Measurements from ENCODE around the gene DGAT2L6.

Gene DGAT2L6

GRCh38 chrX:70133303-70134115, 43.8 kb upstream of the DGAT2L6 start, which contains the start of gene IGBP1:
Gene IGBP1, plus strand, starts transcription at chrX:70133447. Its CDS starts 501 bp downstream, at chrX:70133948.
- peak; percentile 95 for DNase-seq

GRCh38 chrX:70134116-70134477, 43.2 kb upstream of the DGAT2L6 start:
- H3K4me3 ChIP-seq (ENCODE audit: low read length): peak overlapping the region; percentile 93
- H3K23ac ChIP-seq (ENCODE audit: low read length): no peak overlapping the region
- H3K9ac ChIP-seq (ENCODE audit: low read length): peak overlapping the region; percentile 82
- H4K8ac ChIP-seq (ENCODE audit: low read depth, low read length): no peak overlapping the region
- no peaks in the 10 kb centered on the region for H3K4me1 ChIP-seq (ENCODE audit: control insufficient read depth, low read depth, low read length)
- no peak overlapping the region for H2AK5ac ChIP-seq (ENCODE audit: low read length)
- WGBS (ENCODE audit: extremely low coverage, insufficient coverage, low lambda C conversion rate): no CpG with 5 or more reads among the region's 12 CpGs
- no peak overlapping the region for H3K18ac ChIP-seq (ENCODE audit: low read length)
- H3K79me2 ChIP-seq (ENCODE audit: control insufficient read depth, insufficient read depth, low read length): peaks cover 14% of the 10 kb centered on the region
- H2BK5ac ChIP-seq (ENCODE audit: low read length): no peak overlapping the region
- H3K27me3 ChIP-seq (ENCODE audit: insufficient read depth, low read length, poor library complexity): no peaks in the 10 kb centered on the region
- DNase-seq: peak; percentile 70
- H3K4me2 ChIP-seq (ENCODE audit: low read length): peak overlapping the region; percentile 67
- no peaks in the 10 kb centered on the region for H3K36me3 ChIP-seq (ENCODE audit: control insufficient read depth, insufficient read depth, low read length)
- H3K56ac ChIP-seq (ENCODE audit: low read length): peak overlapping the region; percentile 83
- no peaks in the 10 kb centered on the region for H3K79me1 ChIP-seq (ENCODE audit: low read length)
- no peak overlapping the region for H2BK15ac ChIP-seq (replicated peaks; ENCODE audit: low read depth)
- H3K4ac ChIP-seq (ENCODE audit: low read depth, low read length): no peak overlapping the region
- no peak overlapping the region for H2BK120ac ChIP-seq (ENCODE audit: low read depth, low read length)
- H4K5ac ChIP-seq (ENCODE audit: low read length): no peak overlapping the region
- H3K27ac ChIP-seq (ENCODE audit: low read depth, low read length): peak overlapping the region; percentile 51

More at GRCh38 chrX:70133303-70134115, 43.8 kb upstream of the DGAT2L6 start, which contains the start of gene IGBP1:
- Histone ChIP-seq H2BK120ac (ENCODE audit: low read depth, low read length) (no peak within 1 kb of the TSS), H2AK5ac (ENCODE audit: low read length) (no peak within 1 kb of the TSS), H2BK15ac (replicated peaks; ENCODE audit: low read depth) (no peak within 1 kb of the TSS), H3K4me2 (ENCODE audit: low read length) (peak within 1 kb of the TSS; percentile 67), H4K8ac (ENCODE audit: low read depth, low read length) (no peak within 1 kb of the TSS), H3K4me1 (ENCODE audit: control insufficient read depth, low read depth, low read length) (no peaks in the 10 kb centered on the region), H3K79me2 (ENCODE audit: control insufficient read depth, insufficient read depth, low read length) (peaks cover 14% of the 10 kb centered on the region), H2BK5ac (ENCODE audit: low read length) (no peak within 1 kb of the TSS), H3K18ac (ENCODE audit: low read length) (peak within 1 kb of the TSS; percentile 68), H3K23ac (ENCODE audit: low read length) (no peak within 1 kb of the TSS), H3K27me3 (ENCODE audit: insufficient read depth, low read length, poor library complexity) (no peaks in the 10 kb centered on the region), H4K5ac (ENCODE audit: low read length) (no peak within 1 kb of the TSS), H3K79me1 (ENCODE audit: low read length) (no peaks in the 10 kb centered on the region), H3K27ac (ENCODE audit: low read depth, low read length) (peak within 1 kb of the TSS; percentile 88), H3K4ac (ENCODE audit: low read depth, low read length) (no peak within 1 kb of the TSS), H3K56ac (ENCODE audit: low read length) (peak within 1 kb of the TSS; percentile 85), H3K36me3 (ENCODE audit: control insufficient read depth, insufficient read depth, low read length) (no peaks in the 10 kb centered on the region), H3K9ac (ENCODE audit: low read length) (peak within 1 kb of the TSS; percentile 86), H3K4me3 (ENCODE audit: low read length) (peak within 1 kb of the TSS; percentile 93)
- no CpG with 5 or more reads among the region's 59 CpGs for WGBS (ENCODE audit: extremely low coverage, insufficient coverage, low lambda C conversion rate)

GRCh38 chrX:70138622-70139021, 38.7 kb upstream of the DGAT2L6 start:
- Histone ChIP-seq H3K4me3 (ENCODE audit: low read length) (no peak overlapping the region), H2BK5ac (ENCODE audit: low read length) (no peak overlapping the region), H3K36me3 (ENCODE audit: control insufficient read depth, insufficient read depth, low read length) (no peaks in the 10 kb centered on the region), H2BK120ac (ENCODE audit: low read depth, low read length) (no peak overlapping the region), H2BK15ac (replicated peaks; ENCODE audit: low read depth) (no peak overlapping the region), H4K5ac (ENCODE audit: low read length) (no peak overlapping the region), H3K4me2 (ENCODE audit: low read length) (no peak overlapping the region), H3K9ac (ENCODE audit: low read length) (no peak overlapping the region), H3K23ac (ENCODE audit: low read length) (no peak overlapping the region), H3K56ac (ENCODE audit: low read length) (no peak overlapping the region), H3K4ac (ENCODE audit: low read depth, low read length) (no peak overlapping the region), H3K27ac (ENCODE audit: low read depth, low read length) (no peak overlapping the region), H3K27me3 (ENCODE audit: insufficient read depth, low read length, poor library complexity) (no peaks in the 10 kb centered on the region), H3K79me1 (ENCODE audit: low read length) (no peaks in the 10 kb centered on the region), H3K79me2 (ENCODE audit: control insufficient read depth, insufficient read depth, low read length) (peaks cover 14% of the 10 kb centered on the region), H3K4me1 (ENCODE audit: control insufficient read depth, low read depth, low read length) (no peaks in the 10 kb centered on the region), H3K18ac (ENCODE audit: low read length) (no peak overlapping the region), H4K8ac (ENCODE audit: low read depth, low read length) (no peak overlapping the region), H2AK5ac (ENCODE audit: low read length) (no peak overlapping the region)
- no CpG with 5 or more reads among the region's 2 CpGs for WGBS (ENCODE audit: extremely low coverage, insufficient coverage, low lambda C conversion rate)
- no peak for DNase-seq

GRCh38 chrX:70139736-70140135, 37.5 kb upstream of the DGAT2L6 start:
- Histone ChIP-seq H3K23ac (ENCODE audit: low read length) (no peak overlapping the region), H3K79me2 (ENCODE audit: control insufficient read depth, insufficient read depth, low read length) (peaks cover 8% of the 10 kb centered on the region), H3K4me1 (ENCODE audit: control insufficient read depth, low read depth, low read length) (no peaks in the 10 kb centered on the region), H2BK5ac (ENCODE audit: low read length) (no peak overlapping the region), H2BK15ac (replicated peaks; ENCODE audit: low read depth) (no peak overlapping the region), H3K18ac (ENCODE audit: low read length) (no peak overlapping the region), H3K27ac (ENCODE audit: low read depth, low read length) (no peak overlapping the region), H4K5ac (ENCODE audit: low read length) (no peak overlapping the region), H3K4me3 (ENCODE audit: low read length) (no peak overlapping the region), H3K9ac (ENCODE audit: low read length) (no peak overlapping the region), H2AK5ac (ENCODE audit: low read length) (no peak overlapping the region), H3K27me3 (ENCODE audit: insufficient read depth, low read length, poor library complexity) (no peaks in the 10 kb centered on the region), H4K8ac (ENCODE audit: low read depth, low read length) (no peak overlapping the region), H3K56ac (ENCODE audit: low read length) (no peak overlapping the region), H3K79me1 (ENCODE audit: low read length) (no peaks in the 10 kb centered on the region), H2BK120ac (ENCODE audit: low read depth, low read length) (no peak overlapping the region), H3K4me2 (ENCODE audit: low read length) (no peak overlapping the region), H3K36me3 (ENCODE audit: control insufficient read depth, insufficient read depth, low read length) (no peaks in the 10 kb centered on the region), H3K4ac (ENCODE audit: low read depth, low read length) (no peak overlapping the region)
- DNase-seq: no peak
- WGBS (ENCODE audit: extremely low coverage, insufficient coverage, low lambda C conversion rate): no CpG with 5 or more reads among the region's 3 CpGs

GRCh38 chrX:70141373-70141772, 35.9 kb upstream of the DGAT2L6 start:
- no peaks in the 10 kb centered on the region for H3K79me2 ChIP-seq (ENCODE audit: control insufficient read depth, insufficient read depth, low read length)
- H3K4me2 ChIP-seq (ENCODE audit: low read length): no peak overlapping the region
- H3K27me3 ChIP-seq (ENCODE audit: insufficient read depth, low read length, poor library complexity): no peaks in the 10 kb centered on the region
- H3K4ac ChIP-seq (ENCODE audit: low read depth, low read length): no peak overlapping the region
- H2BK120ac ChIP-seq (ENCODE audit: low read depth, low read length): no peak overlapping the region
- no peak overlapping the region for H4K8ac ChIP-seq (ENCODE audit: low read depth, low read length)
- no peak overlapping the region for H3K56ac ChIP-seq (ENCODE audit: low read length)
- no peak overlapping the region for H2BK5ac ChIP-seq (ENCODE audit: low read length)
- H3K18ac ChIP-seq (ENCODE audit: low read length): no peak overlapping the region
- WGBS (ENCODE audit: extremely low coverage, insufficient coverage, low lambda C conversion rate): no CpG with 5 or more reads among the region's 2 CpGs
- no peaks in the 10 kb centered on the region for H3K36me3 ChIP-seq (ENCODE audit: control insufficient read depth, insufficient read depth, low read length)
- no peaks in the 10 kb centered on the region for H3K79me1 ChIP-seq (ENCODE audit: low read length)
- H3K4me1 ChIP-seq (ENCODE audit: control insufficient read depth, low read depth, low read length): no peaks in the 10 kb centered on the region
- H3K23ac ChIP-seq (ENCODE audit: low read length): no peak overlapping the region
- no peak overlapping the region for H3K4me3 ChIP-seq (ENCODE audit: low read length)
- no peak overlapping the region for H4K5ac ChIP-seq (ENCODE audit: low read length)
- no peak overlapping the region for H2BK15ac ChIP-seq (replicated peaks; ENCODE audit: low read depth)
- H2AK5ac ChIP-seq (ENCODE audit: low read length): no peak overlapping the region
- no peak overlapping the region for H3K27ac ChIP-seq (ENCODE audit: low read depth, low read length)
- no peak for DNase-seq
- H3K9ac ChIP-seq (ENCODE audit: low read length): no peak overlapping the region

Measured in mesendoderm (in vitro differentiated cells).